Endodermal cell (in vitro differentiated cells): Measurements from ENCODE around the gene ARHGEF39. TPM values are rescaled to one million over a fixed set of nuclear protein-coding genes. Genes with fewer than 3 reads are reported as not detected.

ENCODE experiments used
- DNase-seq: peaks from one replicate; pipeline ENCODE4 v3.0.0-alpha.2; 2017
- H3K27ac ChIP-seq: 2 replicates; pipeline ENCODE4 v1.5.1; 2013; ENCODE audit warnings: mild to moderate bottlenecking, low read depth, low read length, moderate library complexity
- H3K27me3 ChIP-seq: 2 replicates; pipeline ENCODE4 v1.6.1; 2013; ENCODE audit warnings: mild to moderate bottlenecking, low read length, moderate library complexity; ENCODE audit not compliant: insufficient read depth, control insufficient read depth, poor library complexity, severe bottlenecking
- H3K36me3 ChIP-seq: 2 replicates; pipeline ENCODE4 v1.7.0; 2013; ENCODE audit warnings: mild to moderate bottlenecking, low read length, moderate library complexity; ENCODE audit not compliant: control insufficient read depth, insufficient read depth
- H3K4me1 ChIP-seq: one replicate; pipeline ENCODE4 v1.7.0; 2013; ENCODE audit warnings: low read length; ENCODE audit not compliant: control insufficient read depth, insufficient read depth
- H3K4me3 ChIP-seq: 2 replicates; pipeline ENCODE4 v1.5.1; 2013; ENCODE audit warnings: mild to moderate bottlenecking, low read length, moderate library complexity
- H3K9ac ChIP-seq: 2 replicates; pipeline ENCODE4 v1.6.1; 2013; ENCODE audit warnings: mild to moderate bottlenecking, low read length, moderate library complexity; ENCODE audit not compliant: poor library complexity, severe bottlenecking; ENCODE audit errors: extremely low read depth
- H3K9me3 ChIP-seq: 2 replicates; pipeline ENCODE4 v1.6.1; 2013; ENCODE audit warnings: mild to moderate bottlenecking, low read length, moderate library complexity; ENCODE audit not compliant: control insufficient read depth
- H3K27ac Mint-ChIP-seq: 2 replicates; pipeline ENCODE4 v1.8.0; 2020; ENCODE audit warnings: mixed read lengths
- H3K27me3 Mint-ChIP-seq: 2 replicates; pipeline ENCODE4 v1.8.0; 2021; ENCODE audit warnings: mild to moderate bottlenecking, mixed read lengths; ENCODE audit not compliant: insufficient read depth
- H3K36me3 Mint-ChIP-seq: 2 replicates; pipeline ENCODE4 v1.8.0; 2020; ENCODE audit warnings: low read depth, mixed read lengths
- H3K4me1 Mint-ChIP-seq: 2 replicates; pipeline ENCODE4 v1.8.0; 2020; ENCODE audit warnings: mixed read lengths
- H3K4me3 Mint-ChIP-seq: 2 replicates; pipeline ENCODE4 v1.8.0; 2020; ENCODE audit warnings: mild to moderate bottlenecking, moderate library complexity, mixed read lengths
- H3K9me3 Mint-ChIP-seq: 2 replicates; pipeline ENCODE4 v1.8.0; 2020; ENCODE audit warnings: mild to moderate bottlenecking, mixed read lengths
- WGBS, 2 experiments: methylation state at CpG; one replicate each; pipeline versions ENCODE4 v1.1.5 to v1.1.7; 2013; ENCODE audit warnings: missing lambda C conversion rate in 2 of 2, mixed read lengths in 1 of 2; ENCODE audit not compliant: insufficient coverage in 1 of 2, insufficient read length in 1 of 2; 5-methylcytosine and 5-hydroxymethylcytosine counted together
- total RNA-seq, 2 donors: library from RNA; stranded (reverse); fragmentation: NEBNext Ultra II Directional in 1 of 2; extraction: Animal tissue kit (Norgen Biotek cat#: 25700) in 1 of 2; gene quantifications; 2 replicates in 1 of 2; 3 replicates in 1 of 2; pipeline ENCODE4 v1.2.1, GENCODE V29; 2021
- TF ChIP-seq, protein P1 (sequence below): fragments of 200-600 bp; sonication (generic); conservative IDR thresholded peaks from 2 replicates; pipeline ENCODE4 v1.5.0; 2021; ENCODE audit warnings: antibody characterized with exemption, mild to moderate bottlenecking

The ARHGEF39 gene
- total RNA-seq, 2 donors from 2014 or later = 22.1 to 36.4 TPM

DNA sequence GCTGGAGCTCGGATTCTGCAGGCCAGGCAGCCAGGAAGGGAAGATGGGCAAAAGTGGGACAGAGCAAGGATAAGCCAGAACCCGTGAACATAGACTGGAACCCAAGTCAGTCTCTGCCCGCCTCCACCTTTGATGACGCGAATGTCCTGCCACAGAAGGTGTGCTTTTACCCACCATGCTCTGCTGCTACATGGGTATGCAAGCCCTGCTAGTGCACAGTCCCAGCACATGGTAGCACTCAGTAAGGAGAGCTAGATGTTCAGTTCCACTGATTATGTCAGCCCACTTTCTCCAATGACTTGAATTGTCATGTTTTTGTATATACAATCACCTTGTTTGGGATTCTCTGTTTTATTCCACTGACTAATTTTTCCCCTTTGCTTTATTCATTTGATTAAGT, 35.4 kb downstream of the ARHGEF39 start:
- Mint-ChIP-seq H3K36me3 (no peaks in the 10 kb centered on the region), H3K4me1 (no peaks in the 10 kb centered on the region), H3K27me3 (peaks cover 4% of the 10 kb centered on the region), H3K9me3 (no peaks in the 10 kb centered on the region), H3K27ac (no peak overlapping the region), H3K4me3 (no peak overlapping the region)
- Histone ChIP-seq H3K9me3 (no peaks in the 10 kb centered on the region), H3K9ac (no peak overlapping the region), H3K27ac (no peak overlapping the region), H3K27me3 (no peaks in the 10 kb centered on the region), H3K4me1 (no peaks in the 10 kb centered on the region), H3K36me3 (no peaks in the 10 kb centered on the region), H3K4me3 (no peak overlapping the region)
- 89 to 96% methylated on average over 4 to 5 of the region's 5 CpGs for WGBS, 2 experiments
- TF ChIP-seq, protein P1, sequence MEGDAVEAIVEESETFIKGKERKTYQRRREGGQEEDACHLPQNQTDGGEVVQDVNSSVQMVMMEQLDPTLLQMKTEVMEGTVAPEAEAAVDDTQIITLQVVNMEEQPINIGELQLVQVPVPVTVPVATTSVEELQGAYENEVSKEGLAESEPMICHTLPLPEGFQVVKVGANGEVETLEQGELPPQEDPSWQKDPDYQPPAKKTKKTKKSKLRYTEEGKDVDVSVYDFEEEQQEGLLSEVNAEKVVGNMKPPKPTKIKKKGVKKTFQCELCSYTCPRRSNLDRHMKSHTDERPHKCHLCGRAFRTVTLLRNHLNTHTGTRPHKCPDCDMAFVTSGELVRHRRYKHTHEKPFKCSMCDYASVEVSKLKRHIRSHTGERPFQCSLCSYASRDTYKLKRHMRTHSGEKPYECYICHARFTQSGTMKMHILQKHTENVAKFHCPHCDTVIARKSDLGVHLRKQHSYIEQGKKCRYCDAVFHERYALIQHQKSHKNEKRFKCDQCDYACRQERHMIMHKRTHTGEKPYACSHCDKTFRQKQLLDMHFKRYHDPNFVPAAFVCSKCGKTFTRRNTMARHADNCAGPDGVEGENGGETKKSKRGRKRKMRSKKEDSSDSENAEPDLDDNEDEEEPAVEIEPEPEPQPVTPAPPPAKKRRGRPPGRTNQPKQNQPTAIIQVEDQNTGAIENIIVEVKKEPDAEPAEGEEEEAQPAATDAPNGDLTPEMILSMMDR = no peak
- no peak for DNase-seq

DNA sequence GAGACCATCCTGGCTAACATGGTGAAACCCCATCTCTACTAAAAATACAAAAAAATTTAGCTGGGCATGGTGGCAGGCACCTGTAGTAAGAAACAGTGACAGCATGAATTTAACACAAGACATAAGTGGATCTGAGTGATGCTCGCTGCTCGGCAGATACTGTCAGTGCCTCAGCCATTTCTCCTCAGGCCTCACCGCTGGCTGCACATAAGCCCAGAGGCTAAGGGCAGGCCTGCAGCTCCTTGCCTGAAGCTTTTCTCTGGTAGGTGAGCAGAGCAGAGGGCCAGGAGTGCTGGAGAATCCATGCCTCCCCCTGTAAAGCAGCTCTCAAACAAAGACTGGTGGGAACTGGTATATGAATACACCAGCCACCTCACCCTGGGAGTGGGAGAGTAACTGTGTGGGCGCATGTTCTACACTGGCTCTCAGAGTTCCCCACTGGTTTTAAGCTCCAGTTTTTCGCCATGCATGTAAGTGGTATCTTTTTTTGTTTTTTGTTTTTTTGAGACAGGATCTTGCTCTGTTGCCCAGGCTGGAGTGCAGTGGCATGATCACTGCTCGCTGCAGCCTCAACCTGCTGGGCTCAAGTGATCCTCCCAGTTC, 36.5 kb downstream of the ARHGEF39 start:
- Mint-ChIP-seq H3K9me3 (no peaks in the 10 kb centered on the region), H3K36me3 (no peaks in the 10 kb centered on the region), H3K27me3 (peaks cover 4% of the 10 kb centered on the region), H3K4me3 (no peak overlapping the region), H3K4me1 (no peaks in the 10 kb centered on the region), H3K27ac (no peak overlapping the region)
- DNase-seq = no peak
- Histone ChIP-seq H3K9me3 (no peaks in the 10 kb centered on the region), H3K4me1 (no peaks in the 10 kb centered on the region), H3K9ac (no peak overlapping the region), H3K27me3 (no peaks in the 10 kb centered on the region), H3K4me3 (no peak overlapping the region), H3K27ac (no peak overlapping the region), H3K36me3 (no peaks in the 10 kb centered on the region)
- TF ChIP-seq, protein P1 = no peak
- 88 to 93% methylated on average over 3 to 6 of the region's 6 CpGs for WGBS, 2 experiments

DNA sequence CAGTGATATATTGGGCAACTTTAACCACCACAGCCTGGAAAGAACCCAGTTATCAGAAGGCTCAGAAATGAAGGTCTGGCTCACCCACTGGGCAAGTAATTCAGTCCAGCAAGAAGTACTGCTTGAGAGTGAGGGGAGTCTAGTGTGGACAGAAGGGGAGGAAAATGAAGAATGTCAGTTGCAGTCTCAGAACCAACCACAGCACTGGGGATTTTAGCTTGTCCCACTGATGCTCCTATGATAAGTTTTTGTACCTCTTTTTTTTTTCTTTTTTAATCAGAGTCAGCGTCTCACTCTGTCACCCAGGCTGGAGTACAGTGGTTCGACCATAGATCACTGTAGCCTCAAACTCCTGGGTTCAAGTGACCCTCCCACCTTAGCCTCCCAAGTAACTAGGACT, 37.4 kb downstream of the ARHGEF39 start:
- H3K9me3 ChIP-seq = no peaks in the 10 kb centered on the region
- no peak overlapping the region for H3K4me3 Mint-ChIP-seq
- H3K27ac ChIP-seq = no peak overlapping the region
- no peaks in the 10 kb centered on the region for H3K9me3 Mint-ChIP-seq
- no peaks in the 10 kb centered on the region for H3K4me1 Mint-ChIP-seq
- no peaks in the 10 kb centered on the region for H3K27me3 ChIP-seq
- H3K4me3 ChIP-seq = no peak overlapping the region
- H3K36me3 ChIP-seq = no peaks in the 10 kb centered on the region
- H3K36me3 Mint-ChIP-seq = no peaks in the 10 kb centered on the region
- WGBS, 2 experiments = 93 to 95% methylated on average over 2 of the region's 2 CpGs
- no peak for DNase-seq
- TF ChIP-seq, protein P1 = no peak
- H3K9ac ChIP-seq = no peak overlapping the region
- H3K4me1 ChIP-seq = no peaks in the 10 kb centered on the region
- H3K27me3 Mint-ChIP-seq = peaks cover 4% of the 10 kb centered on the region
- H3K27ac Mint-ChIP-seq = no peak overlapping the region
